ENCODE results near the gene ACKR2. TPM values are rescaled to one million over a fixed set of nuclear protein-coding genes. Genes with fewer than 3 reads are reported as not detected.

Gene ACKR2
- total RNA-seq, 1 donor from 2014 or later = 11.2 TPM

- peak; percentile 22 for DNase-seq
These were observed 21.4 kb downstream of the ACKR2 start for GRCh38 chr3:42830437-42831320.

- peak; percentile 63 for DNase-seq
These were observed 22.1 kb downstream of the ACKR2 start for GRCh38 chr3:42831321-42831713.

- DNase-seq = no peak
These were observed 27.2 kb downstream of the ACKR2 start for GRCh38 chr3:42836150-42837123.

DNA sequence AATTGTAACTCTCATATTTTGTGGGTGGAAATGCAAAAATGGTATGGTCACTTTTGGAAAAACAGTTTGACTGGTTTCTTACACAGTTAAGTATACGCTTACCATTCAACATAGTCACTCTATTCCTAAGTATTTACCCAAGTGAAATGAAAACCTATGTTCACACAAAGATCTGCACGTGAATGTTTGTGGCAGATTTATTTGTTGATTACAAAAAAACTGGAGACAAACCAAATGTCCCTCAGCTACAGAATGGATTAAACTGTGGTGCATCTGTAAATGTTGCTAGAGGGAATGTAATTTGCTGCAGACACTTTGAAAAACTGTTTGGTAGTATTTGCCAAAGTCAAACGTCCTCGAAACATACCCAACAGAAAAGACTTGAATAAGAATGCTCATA lies 29.3 kb downstream of the ACKR2 start:
- no peak for DNase-seq

- DNase-seq = peak; percentile 77
These were observed 30.4 kb downstream of the ACKR2 start for GRCh38 chr3:42839616-42840015.

- no peak for DNase-seq
These were observed 32.1 kb downstream of the ACKR2 start for GRCh38 chr3:42841332-42841731.

DNA sequence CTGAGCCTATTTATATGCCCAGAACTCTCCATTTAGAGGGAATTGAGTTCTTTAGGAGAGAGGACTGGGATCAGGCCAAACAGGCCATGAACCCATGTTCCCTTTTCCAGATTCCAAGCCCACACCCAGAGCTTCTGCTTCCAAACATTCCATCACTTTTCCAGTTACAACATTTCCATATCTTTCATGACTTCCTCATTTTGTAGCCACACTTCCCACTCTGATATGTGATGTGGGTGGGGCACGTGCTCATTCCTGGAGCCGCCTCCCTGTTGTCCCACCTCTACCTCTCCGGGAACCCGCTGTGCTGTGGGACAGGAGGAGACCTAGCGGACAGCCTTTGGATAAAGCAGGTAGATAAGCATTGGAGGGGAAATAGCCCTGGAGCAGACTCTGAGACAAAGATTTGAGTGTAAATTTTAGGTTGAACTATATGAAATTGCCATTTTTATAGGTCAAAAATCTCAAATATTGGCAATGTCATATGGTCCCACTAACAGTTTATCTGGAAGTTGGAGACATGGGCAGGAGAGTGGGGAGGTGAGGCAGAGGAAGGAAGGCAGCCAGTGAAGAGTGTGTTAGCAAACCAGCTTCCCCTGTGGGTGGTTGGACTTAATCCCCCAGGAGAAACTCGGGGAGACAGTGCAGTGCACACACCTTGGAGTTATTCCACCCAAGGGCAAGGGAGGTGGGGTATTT lies 34.6 kb downstream of the ACKR2 start:
- DNase-seq = no peak

DNA sequence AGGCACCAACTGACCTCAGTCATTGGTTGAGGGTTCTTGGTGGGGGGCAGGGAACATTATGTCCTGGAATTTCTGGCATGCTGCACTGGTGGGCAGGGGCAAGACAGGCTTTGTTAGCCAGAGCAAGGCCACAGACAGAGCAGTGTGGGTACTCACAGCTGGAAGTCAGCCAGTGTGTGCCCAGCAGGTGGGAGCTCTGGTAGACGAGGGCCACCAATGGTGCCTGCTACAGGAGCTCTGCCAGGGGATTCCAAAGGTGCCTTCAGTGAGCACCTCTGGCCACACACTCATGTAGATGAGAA lies 35.1 kb downstream of the ACKR2 start:
- DNase-seq = no peak

GRCh38 chr3:42844815-42845214 lies 35.6 kb downstream of the ACKR2 start:
- DNase-seq = no peak

GRCh38 chr3:42846685-42847522 lies 37.7 kb downstream of the ACKR2 start:
- DNase-seq = no peak

DNA sequence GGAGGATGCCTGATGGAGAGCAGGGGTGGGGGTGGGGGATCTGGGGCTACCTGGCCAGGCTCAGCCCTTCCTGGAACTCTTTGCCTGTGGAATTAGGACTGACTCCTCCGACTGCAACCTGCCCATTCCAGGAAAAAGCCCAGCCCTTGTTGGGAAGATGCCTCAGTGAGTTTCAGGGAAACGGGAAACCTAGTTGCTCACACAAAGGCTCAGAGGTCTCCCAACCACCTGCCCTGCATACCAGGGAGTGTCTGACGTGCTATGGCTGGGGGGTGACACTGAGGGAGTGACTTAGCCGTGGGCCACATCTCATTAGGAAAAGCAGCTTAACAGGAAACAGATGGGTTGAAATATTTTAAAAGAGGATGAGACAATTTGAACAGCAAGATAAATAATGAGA lies 38.5 kb downstream of the ACKR2 start:
- no peak for DNase-seq

- no peak for DNase-seq
These were observed 39.8 kb downstream of the ACKR2 start for GRCh38 chr3:42849017-42849416.

GRCh38 chr3:42850263-42850662 lies 41.0 kb downstream of the ACKR2 start:
- no peak for DNase-seq

DNA sequence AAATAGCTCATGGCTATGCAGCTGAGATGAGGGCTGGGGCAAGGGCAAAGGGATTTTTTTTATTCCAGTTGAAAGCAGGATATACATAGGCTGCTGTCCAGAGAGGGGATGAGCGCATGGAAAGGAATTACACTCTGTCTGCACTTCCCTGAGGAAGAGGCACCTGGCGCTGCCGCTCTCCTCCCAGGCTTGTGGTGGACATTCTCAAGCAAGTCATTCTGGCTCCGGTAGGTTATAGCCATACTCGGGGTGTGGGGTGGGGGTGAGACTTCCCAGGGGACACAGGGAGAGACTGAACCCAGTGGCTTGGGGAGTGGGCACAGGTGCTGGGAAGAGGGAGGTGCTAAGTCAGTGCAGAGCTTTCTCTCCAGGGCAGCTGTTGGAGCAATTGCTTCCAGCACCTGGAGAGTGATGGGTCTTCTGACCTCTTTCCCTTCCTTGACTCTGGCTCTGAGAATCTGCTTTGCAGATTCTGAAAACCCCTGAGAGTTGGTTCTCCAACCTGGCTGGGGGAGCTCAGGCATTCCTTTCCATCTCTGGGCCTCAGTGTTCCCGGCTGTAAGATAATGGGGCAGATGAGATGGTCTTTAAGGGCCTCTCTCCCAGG lies 42.1 kb downstream of the ACKR2 start:
- no peak for DNase-seq

DNA sequence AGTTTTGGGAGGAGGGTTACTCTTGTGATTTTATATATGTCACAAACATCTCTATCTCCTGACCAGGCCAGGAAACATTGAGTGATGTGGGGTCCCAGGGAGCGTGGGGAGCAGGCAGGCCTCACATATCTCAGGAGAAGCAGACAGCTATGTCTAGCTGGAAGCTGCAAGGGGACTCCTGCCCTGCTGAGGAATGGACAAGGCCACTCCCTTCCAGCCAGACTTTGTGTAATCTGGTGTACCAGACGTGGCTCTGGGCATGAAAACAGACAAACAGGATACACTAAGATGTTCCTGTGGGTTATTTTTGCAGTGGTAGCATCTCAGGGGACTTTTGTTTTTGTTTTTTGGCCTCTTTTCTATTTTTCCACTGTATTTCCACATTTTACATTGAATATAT lies 43.2 kb downstream of the ACKR2 start:
- DNase-seq = no peak

DNA sequence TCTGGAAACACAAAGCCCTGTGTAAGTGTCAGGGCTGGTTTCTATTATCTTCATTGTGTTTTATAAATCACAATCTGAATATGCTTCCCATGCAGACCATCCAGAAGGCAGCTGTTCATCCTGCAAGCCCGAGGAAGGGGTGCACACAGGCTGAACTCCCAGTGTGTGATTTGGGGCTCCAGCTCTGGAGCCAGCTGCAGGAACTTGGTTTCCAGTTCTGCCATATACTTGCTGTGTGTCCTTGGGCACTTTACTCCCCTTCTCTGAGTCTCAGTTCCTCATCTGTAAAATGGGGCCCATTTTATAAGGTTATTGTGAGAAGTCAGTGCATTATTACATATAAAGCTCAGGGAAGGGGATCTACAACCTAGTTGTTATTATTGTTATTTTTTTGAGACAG lies 43.8 kb downstream of the ACKR2 start:
- DNase-seq = no peak

DNA sequence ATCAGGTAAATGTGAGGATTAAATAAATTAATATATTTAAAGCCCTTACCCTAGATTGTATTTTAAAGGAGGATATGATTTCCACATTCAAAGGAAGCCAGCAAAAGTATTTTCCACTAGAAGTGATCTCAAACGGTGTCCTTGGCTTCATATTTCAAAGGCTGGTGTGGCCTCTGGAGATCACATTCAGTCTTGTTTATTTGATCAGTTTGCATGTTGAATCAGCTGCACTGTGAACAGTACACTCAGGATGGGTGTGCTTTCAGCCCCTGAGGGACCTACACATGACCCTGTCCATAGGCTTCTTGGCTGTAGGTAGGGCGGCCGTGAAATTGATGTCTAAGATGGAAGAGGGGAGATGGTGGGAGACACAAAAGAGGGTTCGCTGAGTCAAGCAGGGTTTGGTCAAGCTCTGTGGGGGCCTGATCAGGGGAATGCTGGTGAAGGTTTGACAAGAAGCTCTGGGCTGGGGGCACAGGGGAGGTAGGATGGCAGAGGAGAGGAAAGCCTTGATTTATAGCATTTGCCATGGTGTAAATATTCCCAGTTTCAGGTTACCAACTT lies 44.6 kb downstream of the ACKR2 start:
- DNase-seq = no peak

DNA sequence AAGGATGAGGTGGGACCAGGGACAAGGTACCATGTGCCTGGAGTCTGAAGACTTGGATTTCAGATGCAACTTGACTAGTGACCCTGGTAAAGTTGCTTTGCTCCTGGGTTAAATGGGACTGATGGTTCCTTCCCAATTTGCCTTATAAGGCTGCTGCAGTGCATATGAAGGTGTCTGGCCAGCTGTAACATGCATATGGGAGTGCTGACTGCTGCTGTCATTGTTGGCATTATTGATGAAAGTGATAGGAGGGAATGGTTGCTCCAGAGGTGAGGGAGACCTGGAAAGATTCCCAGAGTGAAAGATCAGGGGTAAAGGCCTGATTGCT lies 45.9 kb downstream of the ACKR2 start:
- DNase-seq = no peak

DNA sequence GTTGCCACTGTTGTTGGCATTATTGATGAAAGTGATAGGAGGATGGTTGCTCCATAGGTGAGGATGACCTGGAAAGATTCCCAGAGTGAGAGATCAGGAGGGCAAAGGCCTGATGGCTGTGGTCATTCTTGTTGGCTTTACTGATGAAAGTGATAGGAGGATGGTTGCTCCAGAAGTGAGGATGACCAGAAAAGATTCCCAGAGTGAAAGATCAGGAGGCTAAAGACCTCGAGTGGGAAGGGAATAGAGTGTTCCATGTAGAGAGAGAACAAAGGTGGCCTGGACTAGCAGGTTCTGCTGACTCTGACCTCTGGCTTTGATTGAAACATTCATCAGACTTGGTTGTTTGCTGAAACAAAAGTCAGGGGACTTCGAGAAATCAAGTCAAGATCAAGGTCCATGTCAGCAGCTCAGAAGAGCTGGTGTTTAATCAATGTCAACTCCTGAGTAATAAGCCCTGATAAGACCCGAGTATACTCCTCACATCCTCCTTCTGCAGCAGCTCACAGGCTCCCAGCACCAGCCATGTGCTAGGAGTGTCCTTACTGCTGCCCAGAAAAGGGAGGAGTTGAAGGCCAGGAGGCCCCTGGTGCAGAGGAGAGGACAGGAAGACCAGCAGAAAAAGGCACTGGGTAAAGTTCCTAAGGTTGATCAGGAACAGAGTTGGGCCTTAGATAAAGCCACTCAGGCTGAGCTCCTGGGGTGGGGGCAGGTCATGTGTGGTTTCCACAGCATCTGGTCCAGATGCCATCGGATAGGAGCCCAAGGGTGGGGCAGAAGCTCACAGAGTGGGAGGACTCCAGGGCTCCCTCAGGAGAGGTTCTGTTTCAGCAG lies 46.5 kb downstream of the ACKR2 start:
- DNase-seq = no peak

DNA sequence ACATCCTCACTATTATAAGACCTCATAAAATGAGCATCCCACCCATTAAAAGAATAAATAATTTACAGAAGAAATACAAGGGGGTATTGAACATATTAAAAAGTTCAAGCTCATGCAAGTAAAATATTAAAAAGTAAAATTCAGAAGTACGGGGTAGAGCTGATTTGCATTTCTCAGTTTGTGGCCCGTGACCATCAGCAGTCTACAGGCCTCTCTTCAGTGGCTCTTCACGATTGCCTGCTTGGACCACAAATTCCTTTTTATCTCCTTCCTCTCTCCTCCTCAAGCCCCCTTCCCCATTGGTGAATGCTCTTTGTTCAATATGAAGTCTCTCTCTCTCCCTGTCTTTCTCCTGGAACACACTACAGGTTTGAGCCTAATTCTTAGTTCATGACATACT lies 47.3 kb downstream of the ACKR2 start:
- no peak for DNase-seq
